UCSD-AML1 (cell line): ENCODE results near the gene WDFY4.

ENCODE experiments used
- DNase-seq: peaks from one replicate; lab custom pipeline; 2025; ENCODE audit not compliant: unreplicated experiment; lab: John Stamatoyannopoulos, UW

Gene WDFY4

GRCh38 chr10:48789486-48790456 is 105.1 kb downstream of the WDFY4 start:
- DNase-seq: no peak

DNA sequence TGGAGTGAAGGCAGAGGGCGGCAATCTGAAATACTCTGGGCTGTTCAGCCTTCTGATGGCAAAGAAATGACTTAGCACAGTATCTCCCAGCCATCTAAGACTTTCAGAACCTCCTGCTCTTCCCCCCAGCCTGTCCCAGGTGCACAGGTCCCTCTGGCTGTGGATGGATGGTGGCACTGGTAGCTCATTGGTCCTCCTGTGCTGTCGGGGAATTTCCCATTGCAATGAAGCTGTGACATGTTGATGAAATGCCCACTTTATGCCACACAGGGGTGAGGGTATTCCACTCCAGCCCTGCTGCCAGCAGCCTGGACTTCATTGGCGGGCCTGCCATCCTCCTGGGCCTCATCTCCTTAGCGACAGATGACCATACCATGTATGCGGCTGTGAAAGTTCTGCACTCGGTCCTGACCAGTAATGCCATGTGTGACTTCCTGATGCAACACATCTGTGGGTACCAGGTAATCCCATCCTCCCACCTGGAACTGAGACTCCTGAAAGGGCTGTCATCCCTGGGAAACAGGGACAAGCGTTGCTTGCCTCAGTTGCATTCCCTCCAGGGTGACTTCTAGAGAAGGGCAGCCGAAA is 105.9 kb downstream of the WDFY4 start:
- DNase-seq: no peak

DNA sequence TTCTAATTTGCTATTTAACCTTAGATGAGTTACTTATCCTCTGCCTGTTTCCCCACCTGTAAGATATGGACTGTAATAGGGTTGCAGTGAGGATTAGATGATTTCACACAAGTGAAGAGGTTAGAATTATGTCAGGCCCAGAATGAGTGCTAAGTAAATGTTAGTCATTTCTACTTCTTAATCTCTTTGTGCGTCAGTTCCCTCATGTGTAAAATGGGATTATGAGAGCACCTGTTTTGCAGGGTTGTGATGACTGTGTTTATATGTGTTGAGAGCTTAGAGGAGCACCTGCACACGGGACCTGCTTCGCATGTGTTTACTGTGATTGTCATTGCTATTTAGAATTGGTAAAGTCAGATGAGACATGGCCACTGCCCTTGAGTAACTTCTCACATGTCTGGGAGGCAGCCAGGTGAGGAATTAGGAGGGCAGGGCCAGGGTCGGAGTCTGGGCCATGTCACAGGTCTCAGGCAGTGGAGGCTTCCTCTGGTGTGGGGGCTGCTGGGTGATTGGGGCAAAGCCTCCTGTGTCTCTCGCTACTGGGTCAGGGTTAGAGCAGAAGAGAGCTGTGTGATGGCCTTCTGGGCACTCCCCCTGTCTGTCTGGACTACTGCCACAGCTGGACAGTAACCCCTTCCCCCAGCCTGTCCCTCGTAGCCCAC is 106.7 kb downstream of the WDFY4 start:
- DNase-seq: no peak

DNA sequence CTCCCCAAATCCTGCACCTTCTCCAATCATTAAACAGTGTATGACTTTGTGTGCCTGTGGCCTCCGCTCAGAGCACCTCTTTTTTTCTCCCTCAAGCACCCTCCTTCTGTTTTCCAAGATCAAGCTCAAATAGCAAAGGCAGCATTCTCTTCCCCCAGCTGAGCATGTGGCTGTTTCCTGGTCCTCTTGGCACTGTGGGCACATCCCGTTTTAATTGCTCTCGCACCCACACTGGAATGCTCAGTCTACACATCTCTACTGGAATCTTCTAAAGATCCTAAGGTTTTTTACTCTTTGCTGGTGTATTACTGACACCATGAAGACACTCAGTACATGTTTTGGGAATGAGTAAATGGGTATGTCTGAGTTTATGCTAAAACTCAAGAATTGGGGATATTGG is 107.4 kb downstream of the WDFY4 start:
- no peak for DNase-seq

GRCh38 chr10:48792687-48793096 is 108.0 kb downstream of the WDFY4 start:
- no peak for DNase-seq

DNA sequence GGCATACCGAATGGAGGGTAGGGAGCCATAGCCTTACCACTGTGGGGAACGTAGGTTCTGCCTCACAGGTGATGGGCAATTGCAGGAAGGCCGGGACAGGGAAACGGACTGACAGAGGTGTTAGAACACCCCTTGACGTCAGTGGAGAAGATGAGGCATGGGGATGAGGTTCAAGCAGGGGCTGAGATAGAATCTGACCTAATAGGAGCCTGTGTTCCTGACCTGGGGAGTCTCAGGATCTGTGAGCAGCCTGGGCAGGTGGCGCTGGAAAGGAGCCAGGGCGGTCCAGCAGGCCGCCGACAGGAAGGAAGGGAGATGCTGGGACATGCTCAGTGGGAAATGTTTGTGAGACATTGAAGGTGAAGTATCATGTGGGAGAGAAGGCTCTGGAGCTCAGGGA is 109.4 kb downstream of the WDFY4 start:
- DNase-seq: no peak

DNA sequence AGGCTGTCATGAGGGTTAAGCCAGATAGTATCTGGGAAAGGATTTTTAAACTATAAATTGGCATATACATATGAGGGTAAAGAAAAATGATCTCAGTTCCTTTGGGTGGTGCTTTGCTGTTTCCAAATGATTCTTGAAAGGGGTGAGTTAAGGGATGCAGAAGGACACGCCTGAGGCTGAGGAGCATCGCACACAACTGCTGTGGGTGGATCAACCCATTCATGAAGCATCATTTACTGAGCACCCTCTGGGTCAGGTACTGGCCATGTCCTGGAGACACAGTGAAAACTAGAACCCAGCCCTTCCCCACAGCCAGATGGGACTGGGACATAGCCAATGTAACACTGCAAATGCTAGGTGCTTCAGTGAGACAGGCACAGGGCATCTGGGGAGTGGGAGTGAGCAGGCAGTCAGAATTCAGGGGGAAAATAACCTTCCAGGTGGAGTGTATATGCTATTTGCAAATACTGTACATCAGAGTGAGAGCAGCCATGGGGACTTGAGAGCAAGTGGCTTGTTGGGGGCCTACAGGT is 112.1 kb downstream of the WDFY4 start:
- no peak for DNase-seq

- no peak for DNase-seq
Observed at GRCh38 chr10:48797830-48798229, 113.2 kb downstream of the WDFY4 start.

DNA sequence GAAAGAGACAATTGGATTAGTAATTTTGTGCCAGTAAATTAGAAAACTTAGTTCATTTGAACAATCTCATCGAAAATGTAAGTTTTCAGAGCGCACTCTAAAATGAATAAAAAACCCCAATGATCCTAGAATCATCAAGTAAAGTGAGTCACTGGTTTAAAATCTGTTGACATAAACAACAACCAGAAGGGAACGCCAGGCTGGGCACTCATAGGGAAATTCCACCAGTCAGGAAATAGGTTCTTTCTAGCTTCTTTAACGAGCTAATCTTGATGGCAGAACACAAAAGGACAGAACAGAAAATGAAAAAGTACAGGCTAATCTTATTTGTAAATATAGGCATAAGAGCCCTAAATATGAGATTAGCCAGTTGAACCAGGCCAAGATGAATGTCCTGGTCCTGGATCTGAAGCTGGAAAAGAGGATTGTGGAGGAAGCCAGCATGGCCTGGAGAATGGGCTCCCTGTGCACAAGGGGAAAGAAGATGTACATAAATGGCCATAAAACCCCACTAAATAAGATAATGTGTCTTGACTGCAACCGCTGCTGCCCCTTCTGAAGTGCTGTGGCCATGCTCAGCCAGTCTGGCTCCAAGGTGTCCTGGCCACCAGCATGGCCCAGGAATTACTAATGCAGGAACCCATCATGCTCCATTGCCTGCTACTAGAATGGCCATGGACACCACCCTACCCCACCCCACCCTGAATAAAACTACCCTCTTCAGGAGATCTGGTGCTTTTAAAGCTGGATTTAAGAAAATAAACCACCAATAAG is 114.0 kb downstream of the WDFY4 start:
- DNase-seq: no peak

- DNase-seq: no peak
Observed at GRCh38 chr10:48799341-48800006, 114.8 kb downstream of the WDFY4 start.

DNA sequence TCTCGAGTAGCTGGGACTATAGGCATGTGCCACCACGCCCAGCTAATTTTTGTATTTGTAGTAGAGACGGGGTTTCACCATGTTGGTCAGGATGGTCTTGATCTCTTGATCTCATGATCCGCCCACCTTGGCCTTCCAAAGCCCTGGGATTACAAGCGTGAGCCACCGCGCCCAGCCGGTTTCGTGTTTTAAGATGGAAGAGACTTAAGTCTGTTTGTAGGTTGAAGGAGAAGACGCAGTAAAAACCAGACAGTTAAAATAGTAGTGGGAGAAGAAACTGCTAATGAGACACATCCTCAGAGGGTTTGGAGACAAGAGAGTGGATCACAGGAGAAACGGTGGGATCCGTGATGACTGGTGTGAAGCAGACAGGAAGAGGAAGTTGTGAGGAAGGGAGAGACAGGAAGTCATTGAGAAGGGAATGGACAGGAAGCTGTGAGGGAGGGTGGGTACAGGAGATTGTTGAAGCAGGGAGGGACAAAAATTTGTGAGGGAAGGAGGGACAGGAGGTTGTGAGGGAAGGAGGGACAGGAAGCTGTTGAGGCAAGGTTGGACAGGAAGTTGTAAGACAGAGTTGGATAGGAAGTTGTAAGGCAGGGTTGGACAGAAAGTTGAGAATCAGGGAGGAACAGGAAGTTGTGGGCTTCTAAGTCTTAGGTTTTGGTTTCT is 115.5 kb downstream of the WDFY4 start:
- peak; percentile 38 for DNase-seq

DNA sequence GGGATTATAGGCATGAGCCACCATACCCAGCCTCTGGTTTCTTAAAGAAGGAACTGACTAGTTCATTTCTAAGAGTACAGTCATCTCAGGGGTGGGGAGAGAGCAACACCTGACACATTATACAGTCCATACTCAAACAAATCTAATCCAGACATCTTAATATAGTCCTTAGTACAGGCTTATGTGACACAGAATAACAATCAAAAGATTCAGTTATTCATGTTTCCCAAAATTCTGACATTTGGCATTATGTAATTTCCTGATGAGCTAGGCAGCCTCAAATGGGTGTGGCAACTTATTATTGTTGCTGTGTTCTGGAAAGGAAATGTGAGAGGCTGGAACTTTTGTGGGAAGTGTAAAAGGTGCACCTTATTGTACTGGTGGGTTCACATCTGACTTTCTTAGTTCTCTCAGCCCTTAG is 116.3 kb downstream of the WDFY4 start:
- DNase-seq: no peak

DNA sequence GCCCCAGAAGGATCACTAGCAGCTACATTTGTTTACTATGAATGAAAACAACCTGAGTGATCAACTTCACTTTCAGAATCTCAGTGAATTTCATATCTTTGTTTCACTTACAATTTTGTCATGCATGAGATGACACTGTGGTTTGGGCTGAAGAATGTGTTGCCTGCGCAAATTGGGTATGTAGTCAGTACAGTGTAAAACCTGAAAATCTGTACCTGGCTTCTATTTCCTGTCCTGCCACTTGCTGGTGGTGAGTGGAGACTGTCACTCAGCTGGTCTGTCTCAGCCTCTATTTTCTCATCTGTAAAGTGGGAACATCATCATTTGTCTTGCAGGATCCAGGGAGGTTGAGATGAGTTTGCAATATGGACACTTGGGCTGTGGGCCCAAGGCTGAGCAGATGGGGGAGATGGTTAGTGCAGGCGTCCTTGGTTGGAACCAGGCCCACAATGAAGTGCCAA is 118.0 kb downstream of the WDFY4 start:
- DNase-seq: no peak

DNA sequence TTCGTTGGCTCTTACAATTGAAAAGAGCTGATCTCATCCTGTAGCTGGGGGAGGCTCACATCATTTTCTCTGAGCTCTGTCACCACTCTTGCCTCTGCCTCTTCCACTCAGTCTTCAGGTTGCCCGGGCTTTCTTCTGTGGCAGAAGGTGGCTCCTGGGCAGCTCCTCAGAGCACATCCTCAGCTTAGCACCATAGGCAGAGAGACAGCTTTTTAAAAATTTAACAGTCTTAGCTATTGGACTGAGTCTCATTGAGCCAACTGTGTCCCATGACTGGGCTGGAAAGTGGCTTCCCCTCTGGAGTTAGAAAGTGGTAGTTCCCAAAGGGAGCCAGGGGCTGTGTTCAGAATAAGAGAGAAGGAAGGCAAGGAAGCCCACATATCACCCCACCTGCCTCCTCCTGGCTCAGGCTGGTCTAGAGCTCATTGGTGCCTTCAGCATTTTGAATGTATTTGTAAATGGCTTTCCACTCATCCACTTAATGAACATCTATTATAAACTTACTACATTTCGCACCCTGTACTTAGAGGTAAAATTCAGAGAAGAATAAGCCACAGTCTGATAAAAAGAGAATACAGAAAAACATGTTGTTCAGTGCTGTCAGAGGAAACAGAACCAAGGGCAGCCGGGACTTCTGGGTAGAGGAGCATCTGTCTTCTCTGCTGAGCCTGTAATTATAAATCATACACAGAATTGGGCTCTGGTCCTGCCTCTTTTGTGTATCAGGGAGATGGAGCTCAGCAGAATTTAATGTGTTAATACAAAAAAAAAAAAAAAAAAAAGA is 119.3 kb downstream of the WDFY4 start:
- DNase-seq: no peak

DNA sequence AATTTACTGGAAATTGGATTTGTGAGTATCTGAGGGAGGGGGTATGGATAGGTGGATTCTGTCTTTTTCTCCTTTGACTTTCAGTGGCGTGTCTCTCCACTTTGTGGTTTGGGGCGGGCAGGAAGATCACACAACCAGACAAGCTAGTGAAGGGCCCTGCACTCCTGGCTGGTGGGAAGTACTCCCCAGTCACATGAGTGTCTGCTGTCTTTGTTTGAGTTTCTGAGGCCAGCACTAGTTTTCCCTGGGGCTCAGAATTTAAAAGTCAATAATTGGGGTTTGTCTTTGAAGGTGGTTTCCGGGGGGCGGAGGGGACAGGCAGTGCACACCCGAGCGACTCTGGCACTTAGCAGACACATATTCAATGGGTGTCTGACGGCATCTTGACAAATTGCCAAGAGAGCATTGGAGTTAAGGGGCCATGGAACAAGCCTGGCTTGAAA is 120.1 kb downstream of the WDFY4 start:
- peak; percentile 23 for DNase-seq

- DNase-seq: no peak
Observed at GRCh38 chr10:48805411-48805810, 120.7 kb downstream of the WDFY4 start.

DNA sequence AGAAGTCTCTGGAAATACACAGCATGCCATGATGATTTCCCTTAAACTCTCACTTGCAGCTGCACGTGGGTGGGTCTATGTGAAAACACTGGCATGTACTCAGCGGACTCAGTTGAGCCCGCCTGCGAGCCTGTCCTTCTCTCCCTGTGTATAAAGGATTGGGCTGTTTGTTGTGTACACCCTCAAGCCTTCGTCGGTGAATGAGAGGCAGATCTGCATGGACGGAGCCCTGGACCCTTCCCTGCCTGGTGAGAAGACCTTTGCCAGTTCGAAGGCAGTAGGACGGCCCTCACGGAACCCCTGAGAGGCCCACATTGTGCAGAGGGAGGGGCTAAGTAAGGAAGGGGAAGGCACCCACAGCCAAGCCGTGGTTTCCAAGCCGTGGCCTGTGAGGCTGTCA is 121.2 kb downstream of the WDFY4 start:
- no peak for DNase-seq

GRCh38 chr10:48806342-48806741 is 121.7 kb downstream of the WDFY4 start:
- DNase-seq: no peak
